IMR-90 (cell line): ENCODE measurements around the gene SOX21. TPM values are rescaled to one million over a fixed set of nuclear protein-coding genes. Genes with fewer than 3 reads are reported as not detected.
A peak's percentile ranks its signal among the peaks of the same experiment; 100 is the strongest.

Source experiments
- ATAC-seq: fragments of 200-7000 bp; cut with Tn5 transposase; 2 replicates; pipeline ENCODE4 v1.9.1; 2020; ENCODE audit warnings: low read depth, mild to moderate bottlenecking, moderate library complexity
- BruUV-seq: library from RNA; stranded (reverse); fragments of 400-500 nt; replicated peaks from 2 replicates; lab custom pipeline; 2021; lab: Mats Ljungman, UMichigan
- CTCF ChIA-PET: fragments of 300-600 bp; formaldehyde crosslinking; extraction: SDS; loops from one replicate; lab custom pipeline; 2021; ENCODE audit warnings: antibody characterized with exemption; lab: Yijun Ruan, JAX
- POLR2A ChIA-PET: fragments of 300-600 bp; sonication (Branson Sonifier 250); formaldehyde crosslinking; loops from one replicate; lab custom pipeline; 2022; ENCODE audit warnings: antibody characterized with exemption; ENCODE audit not compliant: unreplicated experiment; lab: Charles Lee
- DNase-seq: peaks from one replicate; pipeline ENCODE4 v3.0.0; 2013
- H2AFZ ChIP-seq: replicated peaks from 2 replicates; pipeline ENCODE3; 2013; ENCODE audit warnings: low read length, mild to moderate bottlenecking; ENCODE audit not compliant: poor library complexity
- H2AK5ac ChIP-seq: 2 replicates; pipeline ENCODE4 v1.6.1; 2013; ENCODE audit warnings: low read depth, low read length, inconsistent platforms
- H2AK9ac ChIP-seq: replicated peaks from 2 replicates; pipeline ENCODE3; 2013; ENCODE audit warnings: mild to moderate bottlenecking, low read depth, low read length, moderate library complexity; ENCODE audit not compliant: poor library complexity
- H2BK120ac ChIP-seq: 2 replicates; pipeline ENCODE4 v1.6.1; 2013; ENCODE audit warnings: low read depth, low read length, inconsistent platforms
- H2BK15ac ChIP-seq: 3 replicates; pipeline ENCODE4 v1.6.1; 2013; ENCODE audit warnings: low read depth, low read length, inconsistent platforms
- H2BK20ac ChIP-seq: 2 replicates; pipeline ENCODE4 v1.6.1; 2013; ENCODE audit warnings: low read depth, mild to moderate bottlenecking, inconsistent platforms, low read length, moderate library complexity
- H2BK5ac ChIP-seq: 2 replicates; pipeline ENCODE4 v1.6.1; 2013; ENCODE audit warnings: mild to moderate bottlenecking, low read depth, low read length, inconsistent platforms; ENCODE audit not compliant: poor library complexity, severe bottlenecking
- H3K14ac ChIP-seq: replicated peaks from 2 replicates; pipeline ENCODE4 v1.6.1; 2013; ENCODE audit warnings: low read depth, low read length, inconsistent platforms
- H3K18ac ChIP-seq: 2 replicates; pipeline ENCODE4 v1.6.1; 2013; ENCODE audit warnings: low read depth, low read length, control low read depth
- H3K23ac ChIP-seq: 2 replicates; pipeline ENCODE4 v1.6.1; 2013; ENCODE audit warnings: low read depth, low read length, inconsistent platforms
- H3K27ac ChIP-seq: 2 replicates; pipeline ENCODE4 v1.5.1; 2013; ENCODE audit warnings: mild to moderate bottlenecking, control low read depth, low read length; ENCODE audit not compliant: insufficient read depth
- H3K27me3 ChIP-seq: 2 replicates; pipeline ENCODE4 v1.6.1; 2013; ENCODE audit warnings: low read length; ENCODE audit not compliant: control insufficient read depth, insufficient read depth
- H3K36me3 ChIP-seq: 2 replicates; pipeline ENCODE4 v1.6.1; 2013; ENCODE audit warnings: low read length, mixed read lengths; ENCODE audit not compliant: control insufficient read depth, insufficient read depth
- H3K4ac ChIP-seq: 2 replicates; pipeline ENCODE4 v1.6.1; 2013; ENCODE audit warnings: low read depth, low read length, inconsistent platforms
- H3K4me1 ChIP-seq: 2 replicates; pipeline ENCODE4 v1.6.1; 2013; ENCODE audit warnings: low read length, mixed read lengths; ENCODE audit not compliant: control insufficient read depth, insufficient read depth
- H3K4me2 ChIP-seq: 2 replicates; pipeline ENCODE4 v1.6.1; 2013; ENCODE audit warnings: low read depth, mild to moderate bottlenecking, control low read depth, low read length, moderate library complexity
- H3K4me3 ChIP-seq: 2 replicates; pipeline ENCODE4 v1.5.1; 2013; ENCODE audit warnings: low read depth, mild to moderate bottlenecking, control low read depth, low read length, moderate library complexity; ENCODE audit not compliant: insufficient read depth
- H3K56ac ChIP-seq: 2 replicates; pipeline ENCODE4 v1.6.1; 2013; ENCODE audit warnings: low read length, inconsistent platforms; ENCODE audit not compliant: insufficient read depth; ENCODE audit errors: extremely low read depth
- H3K79me1 ChIP-seq, 2 experiments: 2 replicates each; pipeline ENCODE4 v1.6.1; 2013; ENCODE audit warnings: low read length in 2 of 2, inconsistent platforms in 1 of 2, low read depth in 1 of 2
- H3K9ac ChIP-seq: 2 replicates; pipeline ENCODE4 v1.6.1; 2013; ENCODE audit warnings: low read depth, low read length, control low read depth
- H3K9me1 ChIP-seq: 2 replicates; pipeline ENCODE4 v1.6.1; 2013; ENCODE audit warnings: low read length, inconsistent platforms; ENCODE audit not compliant: insufficient read depth
- H3K9me3 ChIP-seq: 2 replicates; pipeline ENCODE4 v1.6.1; 2013; ENCODE audit warnings: low read length; ENCODE audit not compliant: control insufficient read depth, insufficient read depth
- H4K20me1 ChIP-seq: 2 replicates; pipeline ENCODE4 v1.6.1; 2013; ENCODE audit warnings: low read length, inconsistent platforms; ENCODE audit not compliant: insufficient read depth
- H4K5ac ChIP-seq: 2 replicates; pipeline ENCODE4 v1.6.1; 2013; ENCODE audit warnings: mild to moderate bottlenecking, low read depth, low read length, control low read depth
- H4K8ac ChIP-seq, 2 experiments: 2 replicates each; pipeline ENCODE4 v1.6.1; 2013; ENCODE audit warnings: low read depth in 2 of 2, low read length in 2 of 2, control low read depth in 1 of 2, inconsistent platforms in 1 of 2
- H4K91ac ChIP-seq: 2 replicates; pipeline ENCODE4 v1.6.1; 2013; ENCODE audit warnings: low read depth, low read length, inconsistent platforms; ENCODE audit not compliant: insufficient read depth
- FOS ChIP-seq: fragments of 150-350 bp; IDR thresholded peaks from 2 replicates; pipeline ENCODE4 v1.6.1; 2016; ENCODE audit warnings: low read depth, low read length
- MAFK ChIP-seq: IDR thresholded peaks from 2 replicates; pipeline ENCODE4 v1.6.1; 2012; ENCODE audit warnings: low read depth, low read length, improper control_type of control experiment
- MAZ ChIP-seq: IDR thresholded peaks from 2 replicates; pipeline ENCODE4 v1.6.1; 2012; ENCODE audit warnings: low read depth, mild to moderate bottlenecking, low read length, improper control_type of control experiment, moderate library complexity, borderline replicate concordance
- MXI1 ChIP-seq: IDR thresholded peaks from 2 replicates; pipeline ENCODE4 v1.6.1; 2012; ENCODE audit warnings: low read depth, mild to moderate bottlenecking, low read length, moderate library complexity, borderline replicate concordance
- POLR2A ChIP-seq: IDR thresholded peaks from 2 replicates; pipeline ENCODE4 v1.6.1; 2012; ENCODE audit warnings: mild to moderate bottlenecking, low read depth, low read length
- RAD21 ChIP-seq: IDR thresholded peaks from 2 replicates; pipeline ENCODE4 v1.6.1; 2012; ENCODE audit warnings: low read length, improper control_type of control experiment
- WGBS, 2 experiments: methylation state at CpG; one replicate each; pipeline versions ENCODE4 v1.1.5 to v1.1.7; 2013; ENCODE audit warnings: missing lambda C conversion rate in 2 of 2; ENCODE audit not compliant: insufficient read length in 1 of 2; ENCODE audit errors: extremely low coverage in 2 of 2; 5-methylcytosine and 5-hydroxymethylcytosine counted together
- dilution Hi-C: fragments of 300-500 bp; cut with HindIII; formaldehyde crosslinking; loops from one replicate; pipeline ENCODE4 v1.14.3; 2018; ENCODE audit warnings: low sequenced_read_pairs; ENCODE audit not compliant: unreplicated experiment
- in situ Hi-C: fragments of 300-500 bp; cut with MboI; formaldehyde crosslinking; loops from 3 replicates; pipeline ENCODE4 v1.14.3; 2019; ENCODE audit warnings: low sequenced_read_pairs, inconsistent platforms, mixed read lengths
- intact Hi-C: fragments of 100-400 bp; cut with micrococcal nuclease; formaldehyde crosslinking; loops from 2 replicates; pipeline ENCODE4 v1.10.0; 2022
- polyA plus RNA-seq, 3 experiments: library from polyadenylated mRNA; depleted of rRNA; stranded (reverse); fragments of >200 nt; gene quantifications; 2 replicates each; pipeline ENCODE4 v1.2.3, GENCODE V29; 2012; ENCODE audit warnings: low replicate concordance in 1 of 3
- total RNA-seq: library from RNA; depleted of rRNA; stranded (reverse); fragments of >200 nt; gene quantifications from 2 replicates; pipeline ENCODE4 v1.2.3, GENCODE V29; 2012
- TF ChIP-seq, protein P1 (sequence below): conservative IDR thresholded peaks from 2 replicates; pipeline ENCODE4 v1.5.1; 2012; ENCODE audit warnings: mild to moderate bottlenecking, low read depth, low read length, improper control_type of control experiment

SOX21 gene
- total and polyA plus RNA-seq, 2 of the 4 experiments (the other 2 are of a cell fraction) = not detected

- Histone ChIP-seq H3K4ac (no peak overlapping the region), H3K9me1 (no peaks in the 10 kb centered on the region), H2BK5ac (no peak overlapping the region), H2BK15ac (no peak overlapping the region), H3K79me1 (no peaks in the 10 kb centered on the region), H4K91ac (no peak overlapping the region), H3K23ac (no peak overlapping the region), H2BK120ac (no peak overlapping the region), H2BK20ac (no peak overlapping the region), H2AFZ (peak overlapping the region; percentile 54), H2AK9ac (no peak overlapping the region), H4K5ac (no peak overlapping the region), H3K27me3 (peaks cover 24% of the 10 kb centered on the region), H3K56ac (no peak overlapping the region), H3K14ac (no peak overlapping the region), H3K9me3 (no peaks in the 10 kb centered on the region; the same call in 1 of the 2 replicates), H4K20me1 (no peaks in the 10 kb centered on the region), H3K27ac (no peak overlapping the region), H4K8ac (no peak overlapping the region), H3K18ac (no peak overlapping the region), H3K4me1 (no peaks in the 10 kb centered on the region), H2AK5ac (no peak overlapping the region), H3K4me2 (no peak overlapping the region), H3K4me3 (no peak overlapping the region), H3K9ac (no peak overlapping the region), H3K36me3 (no peaks in the 10 kb centered on the region)
- in situ Hi-C loops (no loop called here), dilution Hi-C loops (no loop called here), intact Hi-C loops (no loop called here)
- BruUV-seq = no TSS peak
- no peak for TF ChIP-seq MAFK
- TF ChIP-seq, protein P1, sequence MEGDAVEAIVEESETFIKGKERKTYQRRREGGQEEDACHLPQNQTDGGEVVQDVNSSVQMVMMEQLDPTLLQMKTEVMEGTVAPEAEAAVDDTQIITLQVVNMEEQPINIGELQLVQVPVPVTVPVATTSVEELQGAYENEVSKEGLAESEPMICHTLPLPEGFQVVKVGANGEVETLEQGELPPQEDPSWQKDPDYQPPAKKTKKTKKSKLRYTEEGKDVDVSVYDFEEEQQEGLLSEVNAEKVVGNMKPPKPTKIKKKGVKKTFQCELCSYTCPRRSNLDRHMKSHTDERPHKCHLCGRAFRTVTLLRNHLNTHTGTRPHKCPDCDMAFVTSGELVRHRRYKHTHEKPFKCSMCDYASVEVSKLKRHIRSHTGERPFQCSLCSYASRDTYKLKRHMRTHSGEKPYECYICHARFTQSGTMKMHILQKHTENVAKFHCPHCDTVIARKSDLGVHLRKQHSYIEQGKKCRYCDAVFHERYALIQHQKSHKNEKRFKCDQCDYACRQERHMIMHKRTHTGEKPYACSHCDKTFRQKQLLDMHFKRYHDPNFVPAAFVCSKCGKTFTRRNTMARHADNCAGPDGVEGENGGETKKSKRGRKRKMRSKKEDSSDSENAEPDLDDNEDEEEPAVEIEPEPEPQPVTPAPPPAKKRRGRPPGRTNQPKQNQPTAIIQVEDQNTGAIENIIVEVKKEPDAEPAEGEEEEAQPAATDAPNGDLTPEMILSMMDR = no peak
- no peak for TF ChIP-seq MXI1
- TF ChIP-seq FOS = no peak
- TF ChIP-seq MAZ = no peak
- TF ChIP-seq RAD21 = no peak
- TF ChIP-seq POLR2A = no peak
- ChIA-PET CTCF (interaction anchor here (2.2 kb wide), 1 partner anchor 9 kb away, joined by 7 read pairs; no protein-coding TSS in a partner anchor), POLR2A (no interaction called here)
- ATAC-seq (no peak), DNase-seq (no peak)
- whole genome bisulfite sequencing, 2 experiments = no CpG with 5 or more reads among the region's 5 CpGs
Measured at GRCh38 chr13:94683409-94683808, 28.9 kb downstream of the SOX21 start.
